Measurements from ENCODE around the gene ING5.

Gene ING5

DNA sequence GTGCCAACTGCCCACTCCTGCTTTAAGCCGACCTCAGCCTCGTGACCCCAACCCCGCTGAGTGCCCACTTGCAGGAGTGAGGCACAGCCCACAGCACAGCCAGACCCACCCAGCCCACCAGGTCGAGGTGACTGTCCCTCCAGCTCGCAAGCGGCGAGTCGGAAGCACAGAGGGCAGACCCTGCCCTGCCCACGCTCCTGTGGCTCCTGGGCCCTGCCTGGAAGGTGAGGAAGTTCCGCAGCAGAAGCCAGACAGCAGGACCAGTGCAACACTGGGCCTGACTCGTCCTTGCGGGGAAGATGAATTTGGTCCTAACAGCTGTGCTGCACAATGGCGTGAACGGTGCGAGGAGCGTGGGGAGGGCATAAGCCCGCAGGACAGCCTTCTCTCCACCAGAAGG lies 25.2 kb upstream of the ING5 start:
- Histone ChIP-seq H3K27me3 (ENCODE audit: low read depth, low read length) (no peaks in the 10 kb centered on the region), H3K9me3 (ENCODE audit: insufficient read depth, low read length) (no peaks in the 10 kb centered on the region), H3K9ac (ENCODE audit: low read length) (no peak overlapping the region), H3K4me3 (ENCODE audit: low read length) (no peak overlapping the region), H2AFZ (ENCODE audit: low read depth, low read length) (no peak overlapping the region), H3K4me1 (ENCODE audit: low read length) (no peaks in the 10 kb centered on the region), H3K27ac (ENCODE audit: low read length) (no peak overlapping the region), H3K79me2 (ENCODE audit: low read length) (peaks cover 3% of the 10 kb centered on the region; the same call in 1 of the 2 replicates), H3K4me2 (ENCODE audit: low read length) (no peak overlapping the region), H4K20me1 (ENCODE audit: insufficient read depth, low read length) (no peaks in the 10 kb centered on the region), H3K36me3 (replicated peaks; ENCODE audit: low read depth, low read length) (peaks cover 3% of the 10 kb centered on the region)
- no peak for TF ChIP-seq EZH2phosphoT487 (IDR thresholded peaks at IDR 0.05; ENCODE audit: low read depth)
- TF ChIP-seq, protein P1, sequence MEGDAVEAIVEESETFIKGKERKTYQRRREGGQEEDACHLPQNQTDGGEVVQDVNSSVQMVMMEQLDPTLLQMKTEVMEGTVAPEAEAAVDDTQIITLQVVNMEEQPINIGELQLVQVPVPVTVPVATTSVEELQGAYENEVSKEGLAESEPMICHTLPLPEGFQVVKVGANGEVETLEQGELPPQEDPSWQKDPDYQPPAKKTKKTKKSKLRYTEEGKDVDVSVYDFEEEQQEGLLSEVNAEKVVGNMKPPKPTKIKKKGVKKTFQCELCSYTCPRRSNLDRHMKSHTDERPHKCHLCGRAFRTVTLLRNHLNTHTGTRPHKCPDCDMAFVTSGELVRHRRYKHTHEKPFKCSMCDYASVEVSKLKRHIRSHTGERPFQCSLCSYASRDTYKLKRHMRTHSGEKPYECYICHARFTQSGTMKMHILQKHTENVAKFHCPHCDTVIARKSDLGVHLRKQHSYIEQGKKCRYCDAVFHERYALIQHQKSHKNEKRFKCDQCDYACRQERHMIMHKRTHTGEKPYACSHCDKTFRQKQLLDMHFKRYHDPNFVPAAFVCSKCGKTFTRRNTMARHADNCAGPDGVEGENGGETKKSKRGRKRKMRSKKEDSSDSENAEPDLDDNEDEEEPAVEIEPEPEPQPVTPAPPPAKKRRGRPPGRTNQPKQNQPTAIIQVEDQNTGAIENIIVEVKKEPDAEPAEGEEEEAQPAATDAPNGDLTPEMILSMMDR (IDR thresholded peaks at IDR 0.05; ENCODE audit: low read depth, low read length), result no peak

- Histone ChIP-seq H3K79me2 (ENCODE audit: low read length) (peaks cover 8% of the 10 kb centered on the region; the same call in 1 of the 2 replicates), H3K9ac (ENCODE audit: low read length) (no peak overlapping the region), H3K36me3 (replicated peaks; ENCODE audit: low read depth, low read length) (peaks cover 8% of the 10 kb centered on the region), H3K27me3 (ENCODE audit: low read depth, low read length) (no peaks in the 10 kb centered on the region), H4K20me1 (ENCODE audit: insufficient read depth, low read length) (no peaks in the 10 kb centered on the region), H2AFZ (ENCODE audit: low read depth, low read length) (no peak overlapping the region), H3K4me3 (ENCODE audit: low read length) (no peak overlapping the region), H3K27ac (ENCODE audit: low read length) (no peak overlapping the region), H3K9me3 (ENCODE audit: insufficient read depth, low read length) (no peaks in the 10 kb centered on the region), H3K4me2 (ENCODE audit: low read length) (no peak overlapping the region), H3K4me1 (ENCODE audit: low read length) (no peaks in the 10 kb centered on the region)
- TF ChIP-seq EZH2phosphoT487 (IDR thresholded peaks at IDR 0.05; ENCODE audit: low read depth), result no peak
- TF ChIP-seq, protein P1 (IDR thresholded peaks at IDR 0.05; ENCODE audit: low read depth, low read length), result no peak
Observed at GRCh38 chr2:241677392-241677791, 24.4 kb upstream of the ING5 start.

GRCh38 chr2:241678307-241678706 lies 23.5 kb upstream of the ING5 start:
- Histone ChIP-seq H3K4me1 (ENCODE audit: low read length) (no peaks in the 10 kb centered on the region), H2AFZ (ENCODE audit: low read depth, low read length) (no peak overlapping the region), H3K9ac (ENCODE audit: low read length) (no peak overlapping the region), H3K9me3 (ENCODE audit: insufficient read depth, low read length) (no peaks in the 10 kb centered on the region), H3K27me3 (ENCODE audit: low read depth, low read length) (no peaks in the 10 kb centered on the region), H3K27ac (ENCODE audit: low read length) (no peak overlapping the region), H3K4me2 (ENCODE audit: low read length) (no peak overlapping the region), H3K4me3 (ENCODE audit: low read length) (no peak overlapping the region), H3K36me3 (replicated peaks; ENCODE audit: low read depth, low read length) (peaks cover 8% of the 10 kb centered on the region), H3K79me2 (ENCODE audit: low read length) (peaks cover 15% of the 10 kb centered on the region), H4K20me1 (ENCODE audit: insufficient read depth, low read length) (no peaks in the 10 kb centered on the region)
- TF ChIP-seq, protein P1 (IDR thresholded peaks at IDR 0.05; ENCODE audit: low read depth, low read length), result no peak

GRCh38 chr2:241678784-241679540 lies 22.9 kb upstream of the ING5 start:
- H3K79me2 ChIP-seq (ENCODE audit: low read length), result peaks cover 21% of the 10 kb centered on the region
- no peaks in the 10 kb centered on the region for H4K20me1 ChIP-seq (ENCODE audit: insufficient read depth, low read length)
- no peak overlapping the region for H3K4me3 ChIP-seq (ENCODE audit: low read length)
- H3K36me3 ChIP-seq (replicated peaks; ENCODE audit: low read depth, low read length), result peaks cover 12% of the 10 kb centered on the region
- H3K9ac ChIP-seq (ENCODE audit: low read length), result no peak overlapping the region
- H3K4me2 ChIP-seq (ENCODE audit: low read length), result no peak overlapping the region
- no peaks in the 10 kb centered on the region for H3K9me3 ChIP-seq (ENCODE audit: insufficient read depth, low read length)
- TF ChIP-seq EZH2phosphoT487 (IDR thresholded peaks at IDR 0.05; ENCODE audit: low read depth), result no peak
- TF ChIP-seq, protein P1 (IDR thresholded peaks at IDR 0.05; ENCODE audit: low read depth, low read length), result no peak
- H2AFZ ChIP-seq (ENCODE audit: low read depth, low read length), result no peak overlapping the region
- H3K27me3 ChIP-seq (ENCODE audit: low read depth, low read length), result no peaks in the 10 kb centered on the region
- H3K4me1 ChIP-seq (ENCODE audit: low read length), result no peaks in the 10 kb centered on the region
- H3K27ac ChIP-seq (ENCODE audit: low read length), result no peak overlapping the region

Data from OCI-LY3 (cell line).